ENCODE data around the gene EPS8.

Gene EPS8

DNA sequence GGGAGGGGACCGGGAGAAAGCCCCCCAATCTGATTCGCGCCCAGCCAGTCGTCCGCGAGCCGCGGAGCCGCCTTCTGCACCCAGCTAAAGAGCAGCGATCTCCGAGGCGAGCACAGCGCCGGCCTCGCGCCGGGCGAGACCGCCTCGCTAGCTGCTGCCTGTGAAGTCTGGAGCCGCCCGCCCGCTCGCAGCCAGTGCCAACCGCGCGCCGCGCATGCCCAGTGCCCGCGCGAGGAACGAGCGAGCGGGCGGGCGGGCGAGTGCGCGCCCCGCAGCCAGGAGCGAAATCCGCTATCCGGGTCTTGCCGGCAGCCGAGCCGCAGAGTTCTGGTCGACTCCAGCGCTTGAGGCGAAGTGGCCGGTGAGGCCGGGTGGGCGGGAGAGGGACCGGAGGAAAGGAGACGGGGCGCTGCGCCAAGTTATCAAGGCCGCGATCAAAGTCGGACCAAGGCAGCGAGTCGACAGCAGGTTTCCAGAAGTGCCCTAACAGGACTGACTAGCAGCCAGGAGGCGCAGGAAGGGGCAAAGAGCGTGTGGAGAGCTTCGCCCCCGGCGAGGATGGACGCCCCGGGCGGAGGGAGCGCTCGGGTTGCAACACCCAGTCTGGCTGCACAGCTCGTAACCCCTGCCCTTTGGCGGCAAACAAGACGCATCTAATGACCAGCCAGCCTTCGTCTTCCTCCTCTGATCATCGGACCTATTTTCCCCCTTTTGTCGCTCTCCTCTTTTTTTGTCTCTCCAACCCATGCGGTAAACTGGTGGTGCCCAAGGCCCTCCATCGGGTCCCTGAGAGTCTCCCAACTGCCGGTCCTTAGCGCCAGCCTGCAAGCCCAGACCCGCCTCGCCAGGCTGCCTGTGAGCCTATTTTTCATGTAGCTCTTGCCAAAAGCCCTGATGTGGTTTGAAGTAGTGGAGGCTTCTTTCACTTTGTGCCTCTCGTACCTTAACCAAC is at the start of gene EPS8:
EPS8 (minus strand) TSS at position 169 of the 952 bp plus-strand sequence. CDS start 106,437 bp downstream, outside the sequence.
- H2AFZ ChIP-seq (ENCODE audit: low read length, unreplicated experiment), result peak within 1 kb of the TSS; percentile 49
- peak within 1 kb of the TSS; percentile 83 for H3K4me3 ChIP-seq (ENCODE audit: low read depth, low read length)
- peaks cover 60% of the 10 kb centered on the region for H3K79me2 ChIP-seq (ENCODE audit: control insufficient read depth, insufficient read depth, low read length, unreplicated experiment)
- H3K4me1 ChIP-seq (ENCODE audit: control insufficient read depth, insufficient read depth, low read length, unreplicated experiment), result peaks cover 25% of the 10 kb centered on the region
- peak within 1 kb of the TSS; percentile 81 for H3K27ac ChIP-seq (ENCODE audit: low read depth, low read length)
- no peaks in the 10 kb centered on the region for H3K27me3 ChIP-seq (ENCODE audit: insufficient read depth, low read length)
- H3K36me3 ChIP-seq (ENCODE audit: insufficient read depth, low read length), result peaks cover 23% of the 10 kb centered on the region

DNA sequence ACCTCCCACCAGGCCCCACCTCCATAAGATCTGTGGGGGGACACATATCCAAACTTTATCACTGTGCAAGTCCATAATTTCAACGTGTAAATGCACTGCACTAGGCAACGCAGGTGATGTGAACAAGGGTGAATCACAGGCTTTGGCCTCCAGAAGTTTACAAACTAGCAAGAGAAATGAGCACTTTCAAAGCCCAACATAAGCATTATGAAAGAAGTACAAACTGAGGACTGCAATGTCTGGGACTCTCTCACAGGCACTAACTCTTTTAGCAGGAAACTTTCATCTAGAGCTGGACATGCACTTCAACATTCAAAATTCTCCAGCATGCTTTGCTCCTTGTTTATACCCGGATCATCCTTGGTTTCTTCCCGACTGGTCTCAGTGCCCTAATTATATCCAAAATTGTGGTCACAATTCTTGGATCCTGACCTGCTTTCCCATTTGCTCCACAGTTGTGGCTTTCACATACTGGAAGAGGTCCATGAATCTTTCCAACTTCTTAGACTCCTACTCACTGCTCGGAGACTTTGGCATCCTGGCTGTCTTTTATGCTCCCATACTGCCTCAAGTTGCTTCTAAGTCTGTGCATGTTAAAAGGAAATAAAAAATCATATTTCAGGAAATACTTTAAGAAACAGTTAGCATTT is 48.1 kb upstream of the EPS8 start:
- no peaks in the 10 kb centered on the region for H3K36me3 ChIP-seq (ENCODE audit: insufficient read depth, low read length)
- no peak overlapping the region for H3K27ac ChIP-seq (ENCODE audit: low read depth, low read length)
- H3K79me2 ChIP-seq (ENCODE audit: control insufficient read depth, insufficient read depth, low read length, unreplicated experiment), result no peaks in the 10 kb centered on the region
- no peak overlapping the region for H2AFZ ChIP-seq (ENCODE audit: low read length, unreplicated experiment)
- peaks cover 8% of the 10 kb centered on the region for H3K4me1 ChIP-seq (ENCODE audit: control insufficient read depth, insufficient read depth, low read length, unreplicated experiment)
- H3K27me3 ChIP-seq (ENCODE audit: insufficient read depth, low read length), result no peaks in the 10 kb centered on the region
- no peak overlapping the region for H3K4me3 ChIP-seq (ENCODE audit: low read depth, low read length)

DNA sequence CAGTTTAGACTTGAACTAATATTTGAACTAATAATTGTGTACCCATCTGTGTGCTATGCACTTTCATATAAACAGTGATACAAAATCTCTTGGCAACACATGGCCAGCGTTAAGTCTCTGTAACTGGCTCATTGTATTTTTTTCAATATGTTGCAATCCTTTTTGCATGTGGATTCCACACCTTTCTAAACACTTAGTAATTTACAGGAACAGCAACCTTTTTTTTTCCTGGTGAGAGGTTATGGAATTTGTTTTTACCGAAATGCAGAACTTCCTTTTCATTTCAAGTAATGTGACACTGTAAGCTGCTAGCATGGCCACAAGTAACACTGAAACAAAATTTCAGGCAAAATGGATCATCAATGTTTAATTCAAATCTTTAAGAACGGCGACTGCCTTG is 45.4 kb upstream of the EPS8 start:
- H2AFZ ChIP-seq (ENCODE audit: low read length, unreplicated experiment), result no peak overlapping the region
- no peak overlapping the region for H3K27ac ChIP-seq (ENCODE audit: low read depth, low read length)
- no peaks in the 10 kb centered on the region for H3K27me3 ChIP-seq (ENCODE audit: insufficient read depth, low read length)
- no peak overlapping the region for H3K4me3 ChIP-seq (ENCODE audit: low read depth, low read length)
- no peaks in the 10 kb centered on the region for H3K79me2 ChIP-seq (ENCODE audit: control insufficient read depth, insufficient read depth, low read length, unreplicated experiment)
- no peaks in the 10 kb centered on the region for H3K36me3 ChIP-seq (ENCODE audit: insufficient read depth, low read length)
- H3K4me1 ChIP-seq (ENCODE audit: control insufficient read depth, insufficient read depth, low read length, unreplicated experiment), result peaks cover 20% of the 10 kb centered on the region

DNA sequence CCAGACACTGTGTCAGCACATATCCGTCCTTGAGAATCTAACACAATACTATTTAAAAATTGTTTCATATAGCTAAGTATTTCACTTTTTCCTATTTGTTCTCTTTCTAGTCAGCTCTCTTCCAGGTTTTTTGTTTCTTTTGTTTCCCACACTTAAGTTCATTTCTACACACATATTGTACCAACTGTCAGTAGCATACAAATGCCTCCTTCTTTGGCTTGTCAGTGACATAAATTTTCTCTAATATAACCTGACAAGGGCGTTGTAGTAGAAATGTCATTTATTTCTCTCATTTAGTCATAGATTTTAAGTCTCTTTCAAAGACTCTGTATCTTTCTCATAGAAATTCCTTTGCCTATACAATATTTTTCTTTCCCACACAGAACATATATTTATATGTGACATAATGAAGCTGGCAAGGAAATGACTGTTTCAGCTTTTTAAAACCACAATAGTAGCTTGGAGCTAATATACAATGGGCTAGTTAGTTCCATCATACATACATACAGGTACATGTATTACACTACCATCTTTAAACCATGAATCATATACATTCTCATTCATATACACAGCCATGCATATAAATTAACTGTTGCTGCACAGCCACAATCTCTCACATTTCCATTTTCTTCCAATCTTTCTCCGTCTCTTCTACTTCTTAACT is 42.3 kb upstream of the EPS8 start:
- Histone ChIP-seq H3K36me3 (ENCODE audit: insufficient read depth, low read length) (no peaks in the 10 kb centered on the region), H3K4me3 (ENCODE audit: low read depth, low read length) (no peak overlapping the region), H3K79me2 (ENCODE audit: control insufficient read depth, insufficient read depth, low read length, unreplicated experiment) (no peaks in the 10 kb centered on the region), H3K27me3 (ENCODE audit: insufficient read depth, low read length) (no peaks in the 10 kb centered on the region), H2AFZ (ENCODE audit: low read length, unreplicated experiment) (peak overlapping the region; percentile 96), H3K4me1 (ENCODE audit: control insufficient read depth, insufficient read depth, low read length, unreplicated experiment) (peaks cover 24% of the 10 kb centered on the region), H3K27ac (ENCODE audit: low read depth, low read length) (peak overlapping the region; percentile 92)

DNA sequence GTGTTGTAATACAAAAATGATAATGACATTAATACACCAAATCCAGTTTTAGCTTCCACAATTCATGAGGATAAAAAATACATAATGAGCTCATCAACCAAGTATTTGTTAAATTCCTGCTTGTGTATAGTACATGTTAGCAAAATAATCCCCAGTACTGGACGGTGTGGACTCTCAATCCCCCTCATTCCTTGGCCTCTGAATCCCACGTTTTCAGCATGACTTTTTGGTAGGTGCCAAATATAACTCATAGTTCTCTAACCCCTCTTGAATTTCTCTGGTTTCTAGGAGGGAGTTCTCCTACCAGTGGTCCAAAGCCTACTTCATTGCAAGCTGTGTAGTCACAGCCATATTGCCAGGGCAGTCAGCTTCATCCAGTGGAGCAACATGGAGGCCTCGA is 41.4 kb upstream of the EPS8 start:
- peaks cover 24% of the 10 kb centered on the region for H3K4me1 ChIP-seq (ENCODE audit: control insufficient read depth, insufficient read depth, low read length, unreplicated experiment)
- H3K4me3 ChIP-seq (ENCODE audit: low read depth, low read length), result peak overlapping the region; percentile 51
- peak overlapping the region; percentile 96 for H2AFZ ChIP-seq (ENCODE audit: low read length, unreplicated experiment)

DNA sequence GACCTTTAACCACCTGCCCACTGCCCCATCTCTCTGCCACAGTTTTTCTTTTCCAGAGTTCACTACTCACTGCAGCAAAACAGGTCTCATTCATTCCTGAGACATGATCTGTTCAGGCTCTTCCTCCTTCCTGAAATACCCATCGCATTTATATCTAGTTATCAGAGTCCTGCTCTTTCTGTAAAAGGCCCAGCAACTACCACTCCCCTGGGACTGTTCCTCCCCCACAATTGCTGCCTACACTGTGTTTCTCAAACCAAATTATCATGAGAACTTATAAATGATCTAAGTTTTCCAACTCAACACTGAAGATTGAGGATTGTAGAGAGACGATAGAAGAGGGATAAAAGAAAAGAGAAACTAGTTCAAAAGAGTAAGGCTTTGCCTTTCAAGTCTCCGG is 40.8 kb upstream of the EPS8 start:
- peaks cover 24% of the 10 kb centered on the region for H3K4me1 ChIP-seq (ENCODE audit: control insufficient read depth, insufficient read depth, low read length, unreplicated experiment)
- H3K79me2 ChIP-seq (ENCODE audit: control insufficient read depth, insufficient read depth, low read length, unreplicated experiment), result no peaks in the 10 kb centered on the region
- peak overlapping the region; percentile 92 for H3K27ac ChIP-seq (ENCODE audit: low read depth, low read length)
- H3K36me3 ChIP-seq (ENCODE audit: insufficient read depth, low read length), result no peaks in the 10 kb centered on the region
- H3K4me3 ChIP-seq (ENCODE audit: low read depth, low read length), result peak overlapping the region; percentile 51
- peak overlapping the region; percentile 96 for H2AFZ ChIP-seq (ENCODE audit: low read length, unreplicated experiment)
- no peaks in the 10 kb centered on the region for H3K27me3 ChIP-seq (ENCODE audit: insufficient read depth, low read length)

More for the DNA sequence above, 41.4 kb upstream of the EPS8 start:
- H3K36me3 ChIP-seq (ENCODE audit: insufficient read depth, low read length), result no peaks in the 10 kb centered on the region
- peak overlapping the region; percentile 92 for H3K27ac ChIP-seq (ENCODE audit: low read depth, low read length)
- no peaks in the 10 kb centered on the region for H3K79me2 ChIP-seq (ENCODE audit: control insufficient read depth, insufficient read depth, low read length, unreplicated experiment)
- H3K27me3 ChIP-seq (ENCODE audit: insufficient read depth, low read length), result no peaks in the 10 kb centered on the region

DNA sequence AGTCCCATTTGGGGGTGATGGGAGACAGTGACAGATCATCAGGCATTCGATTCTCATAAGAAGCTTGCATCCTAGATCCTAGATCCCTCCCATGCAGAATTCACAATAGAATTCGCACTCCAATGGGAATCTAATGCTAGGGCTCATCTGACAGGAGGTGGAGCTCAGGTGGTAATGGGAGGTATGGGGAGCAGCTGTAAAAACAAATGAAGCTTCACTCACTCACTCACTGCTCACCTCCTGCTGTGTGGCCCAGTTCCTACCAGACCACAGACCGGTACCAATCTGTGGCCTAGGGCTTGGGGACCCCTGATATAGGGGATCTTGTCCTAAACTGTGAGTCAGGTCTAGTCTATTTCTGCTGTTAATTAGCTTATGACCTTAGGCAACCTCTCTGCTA is 40.1 kb upstream of the EPS8 start:
- no peak overlapping the region for H3K4me3 ChIP-seq (ENCODE audit: low read depth, low read length)
- no peak overlapping the region for H2AFZ ChIP-seq (ENCODE audit: low read length, unreplicated experiment)
- peaks cover 24% of the 10 kb centered on the region for H3K4me1 ChIP-seq (ENCODE audit: control insufficient read depth, insufficient read depth, low read length, unreplicated experiment)
- peak overlapping the region; percentile 92 for H3K27ac ChIP-seq (ENCODE audit: low read depth, low read length)
- H3K27me3 ChIP-seq (ENCODE audit: insufficient read depth, low read length), result no peaks in the 10 kb centered on the region
- no peaks in the 10 kb centered on the region for H3K79me2 ChIP-seq (ENCODE audit: control insufficient read depth, insufficient read depth, low read length, unreplicated experiment)
- H3K36me3 ChIP-seq (ENCODE audit: insufficient read depth, low read length), result no peaks in the 10 kb centered on the region

DNA sequence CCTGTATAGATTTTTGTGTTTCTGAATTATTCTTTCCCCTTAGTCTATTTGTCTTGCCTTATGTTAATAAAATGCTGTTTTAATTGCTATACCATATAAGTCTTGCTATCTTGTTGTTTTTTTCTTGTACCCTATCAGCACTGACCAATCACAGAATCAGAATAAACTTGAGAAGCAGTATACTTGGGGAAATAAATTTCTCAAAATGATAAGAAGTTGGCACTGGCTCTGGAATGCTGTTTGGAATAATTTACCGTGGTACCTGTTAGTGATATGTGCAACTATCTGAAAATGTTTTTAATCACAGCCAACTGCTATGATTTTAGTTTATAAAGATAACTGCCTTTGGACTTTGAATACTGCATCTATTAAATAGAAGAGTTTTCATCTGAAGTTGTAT is 37.9 kb upstream of the EPS8 start:
- Histone ChIP-seq H3K27me3 (ENCODE audit: insufficient read depth, low read length) (no peaks in the 10 kb centered on the region), H2AFZ (ENCODE audit: low read length, unreplicated experiment) (peak overlapping the region; percentile 2), H3K36me3 (ENCODE audit: insufficient read depth, low read length) (no peaks in the 10 kb centered on the region), H3K4me1 (ENCODE audit: control insufficient read depth, insufficient read depth, low read length, unreplicated experiment) (peaks cover 30% of the 10 kb centered on the region), H3K27ac (ENCODE audit: low read depth, low read length) (no peak overlapping the region), H3K79me2 (ENCODE audit: control insufficient read depth, insufficient read depth, low read length, unreplicated experiment) (no peaks in the 10 kb centered on the region), H3K4me3 (ENCODE audit: low read depth, low read length) (no peak overlapping the region)

DNA sequence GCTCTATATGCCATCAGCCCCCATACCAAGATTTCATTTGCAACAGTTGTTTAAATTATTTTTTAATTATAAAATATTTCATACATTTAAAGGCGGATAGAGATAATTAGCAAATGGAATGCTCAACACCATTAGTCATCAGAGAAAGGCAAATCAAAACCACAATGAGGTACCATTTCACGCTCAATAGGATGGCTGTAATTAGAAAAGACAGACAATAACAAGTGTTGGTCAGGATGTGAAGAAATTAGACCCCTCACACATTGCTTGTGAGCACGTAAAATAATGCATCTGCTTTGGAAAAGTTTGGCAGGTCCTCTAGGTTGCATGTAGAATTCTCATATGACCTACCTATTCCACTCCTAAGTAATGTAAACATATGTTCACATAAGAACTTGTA is 35.3 kb upstream of the EPS8 start:
- Histone ChIP-seq H3K36me3 (ENCODE audit: insufficient read depth, low read length) (no peaks in the 10 kb centered on the region), H3K4me1 (ENCODE audit: control insufficient read depth, insufficient read depth, low read length, unreplicated experiment) (peaks cover 9% of the 10 kb centered on the region), H3K79me2 (ENCODE audit: control insufficient read depth, insufficient read depth, low read length, unreplicated experiment) (no peaks in the 10 kb centered on the region), H2AFZ (ENCODE audit: low read length, unreplicated experiment) (no peak overlapping the region), H3K27ac (ENCODE audit: low read depth, low read length) (no peak overlapping the region), H3K27me3 (ENCODE audit: insufficient read depth, low read length) (no peaks in the 10 kb centered on the region), H3K4me3 (ENCODE audit: low read depth, low read length) (no peak overlapping the region)

DNA sequence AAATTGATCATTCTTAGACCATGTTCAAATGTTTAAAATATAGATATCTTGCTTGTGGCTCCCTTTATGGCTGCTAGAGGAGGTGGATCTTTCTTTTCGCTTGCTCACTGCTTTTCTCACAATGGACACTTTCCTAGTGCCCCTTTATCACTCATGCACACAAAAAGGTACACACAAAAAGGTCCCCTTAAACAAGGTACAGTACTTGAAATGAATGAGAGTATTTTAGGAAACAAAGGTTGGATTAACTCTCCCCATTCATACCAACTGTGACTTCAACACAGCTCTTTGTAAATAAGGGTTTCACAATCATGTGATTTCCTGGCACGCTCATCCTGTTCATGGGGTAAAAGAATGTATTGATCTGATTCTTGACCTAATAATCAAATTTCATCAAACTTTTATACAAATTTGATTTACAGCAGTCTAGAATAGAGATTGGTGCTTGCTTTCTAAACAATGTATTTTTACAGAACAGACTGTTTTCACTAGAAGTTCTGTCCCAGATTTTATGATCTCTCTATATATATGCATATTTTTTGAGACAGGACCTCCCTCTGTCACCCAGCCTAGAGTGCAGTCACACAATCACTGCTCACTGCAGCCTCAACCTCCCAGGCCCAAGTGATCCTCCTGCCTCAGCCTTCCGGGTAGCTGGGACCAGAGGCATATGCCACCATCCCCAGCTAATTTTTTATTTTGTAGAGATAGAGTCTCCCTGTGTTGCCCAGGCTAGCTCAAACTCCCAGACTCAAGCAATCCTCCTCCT is 34.4 kb upstream of the EPS8 start:
- H3K4me3 ChIP-seq (ENCODE audit: low read depth, low read length), result no peak overlapping the region
- no peaks in the 10 kb centered on the region for H3K36me3 ChIP-seq (ENCODE audit: insufficient read depth, low read length)
- no peak overlapping the region for H3K27ac ChIP-seq (ENCODE audit: low read depth, low read length)
- peak overlapping the region; percentile 44 for H2AFZ ChIP-seq (ENCODE audit: low read length, unreplicated experiment)
- peaks cover 6% of the 10 kb centered on the region for H3K4me1 ChIP-seq (ENCODE audit: control insufficient read depth, insufficient read depth, low read length, unreplicated experiment)
- H3K27me3 ChIP-seq (ENCODE audit: insufficient read depth, low read length), result no peaks in the 10 kb centered on the region
- no peaks in the 10 kb centered on the region for H3K79me2 ChIP-seq (ENCODE audit: control insufficient read depth, insufficient read depth, low read length, unreplicated experiment)
